HL-60 (cell line): ENCODE data around the gene ARHGAP33.

Source experiments
- POLR2AphosphoS5 ChIP-seq: IDR thresholded peaks from 2 replicates; pipeline ENCODE4 v1.6.1; 2012; ENCODE audit warnings: low read depth
- TF ChIP-seq, protein P1 (sequence below): IDR thresholded peaks from 2 replicates; pipeline ENCODE4 v1.6.1; 2012; ENCODE audit warnings: low read depth; ENCODE audit not compliant: insufficient replicate concordance
- TF ChIP-seq, protein P2 (sequence below): IDR thresholded peaks from one replicate; pipeline ENCODE4 v1.5.1; 2011; ENCODE audit warnings: low read length, control low read depth, inconsistent platforms; ENCODE audit not compliant: insufficient read depth

DNA sequence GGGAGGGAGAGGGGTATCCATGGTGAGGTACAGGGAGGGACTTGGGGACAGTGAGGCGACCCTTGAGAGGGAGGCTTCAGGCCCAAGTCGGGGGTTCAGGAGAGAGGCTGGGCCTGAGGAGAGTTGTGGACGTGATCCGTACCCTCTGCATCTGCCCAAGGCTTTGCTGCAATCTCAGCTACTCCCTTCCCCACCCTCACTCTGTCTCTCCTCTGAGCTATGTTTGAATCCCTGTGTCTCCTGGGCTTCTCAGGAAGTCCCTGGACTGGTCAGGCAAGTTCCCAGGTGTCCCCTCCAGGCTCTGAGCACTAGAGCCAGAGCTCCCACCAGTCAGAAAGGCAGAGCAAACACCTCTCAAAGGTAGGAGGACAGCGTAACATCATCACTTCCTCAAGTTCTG, 25.2 kb upstream of the ARHGAP33 start:
- TF ChIP-seq, protein P1, sequence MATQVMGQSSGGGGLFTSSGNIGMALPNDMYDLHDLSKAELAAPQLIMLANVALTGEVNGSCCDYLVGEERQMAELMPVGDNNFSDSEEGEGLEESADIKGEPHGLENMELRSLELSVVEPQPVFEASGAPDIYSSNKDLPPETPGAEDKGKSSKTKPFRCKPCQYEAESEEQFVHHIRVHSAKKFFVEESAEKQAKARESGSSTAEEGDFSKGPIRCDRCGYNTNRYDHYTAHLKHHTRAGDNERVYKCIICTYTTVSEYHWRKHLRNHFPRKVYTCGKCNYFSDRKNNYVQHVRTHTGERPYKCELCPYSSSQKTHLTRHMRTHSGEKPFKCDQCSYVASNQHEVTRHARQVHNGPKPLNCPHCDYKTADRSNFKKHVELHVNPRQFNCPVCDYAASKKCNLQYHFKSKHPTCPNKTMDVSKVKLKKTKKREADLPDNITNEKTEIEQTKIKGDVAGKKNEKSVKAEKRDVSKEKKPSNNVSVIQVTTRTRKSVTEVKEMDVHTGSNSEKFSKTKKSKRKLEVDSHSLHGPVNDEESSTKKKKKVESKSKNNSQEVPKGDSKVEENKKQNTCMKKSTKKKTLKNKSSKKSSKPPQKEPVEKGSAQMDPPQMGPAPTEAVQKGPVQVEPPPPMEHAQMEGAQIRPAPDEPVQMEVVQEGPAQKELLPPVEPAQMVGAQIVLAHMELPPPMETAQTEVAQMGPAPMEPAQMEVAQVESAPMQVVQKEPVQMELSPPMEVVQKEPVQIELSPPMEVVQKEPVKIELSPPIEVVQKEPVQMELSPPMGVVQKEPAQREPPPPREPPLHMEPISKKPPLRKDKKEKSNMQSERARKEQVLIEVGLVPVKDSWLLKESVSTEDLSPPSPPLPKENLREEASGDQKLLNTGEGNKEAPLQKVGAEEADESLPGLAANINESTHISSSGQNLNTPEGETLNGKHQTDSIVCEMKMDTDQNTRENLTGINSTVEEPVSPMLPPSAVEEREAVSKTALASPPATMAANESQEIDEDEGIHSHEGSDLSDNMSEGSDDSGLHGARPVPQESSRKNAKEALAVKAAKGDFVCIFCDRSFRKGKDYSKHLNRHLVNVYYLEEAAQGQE, result no peak
- TF ChIP-seq, protein P2, sequence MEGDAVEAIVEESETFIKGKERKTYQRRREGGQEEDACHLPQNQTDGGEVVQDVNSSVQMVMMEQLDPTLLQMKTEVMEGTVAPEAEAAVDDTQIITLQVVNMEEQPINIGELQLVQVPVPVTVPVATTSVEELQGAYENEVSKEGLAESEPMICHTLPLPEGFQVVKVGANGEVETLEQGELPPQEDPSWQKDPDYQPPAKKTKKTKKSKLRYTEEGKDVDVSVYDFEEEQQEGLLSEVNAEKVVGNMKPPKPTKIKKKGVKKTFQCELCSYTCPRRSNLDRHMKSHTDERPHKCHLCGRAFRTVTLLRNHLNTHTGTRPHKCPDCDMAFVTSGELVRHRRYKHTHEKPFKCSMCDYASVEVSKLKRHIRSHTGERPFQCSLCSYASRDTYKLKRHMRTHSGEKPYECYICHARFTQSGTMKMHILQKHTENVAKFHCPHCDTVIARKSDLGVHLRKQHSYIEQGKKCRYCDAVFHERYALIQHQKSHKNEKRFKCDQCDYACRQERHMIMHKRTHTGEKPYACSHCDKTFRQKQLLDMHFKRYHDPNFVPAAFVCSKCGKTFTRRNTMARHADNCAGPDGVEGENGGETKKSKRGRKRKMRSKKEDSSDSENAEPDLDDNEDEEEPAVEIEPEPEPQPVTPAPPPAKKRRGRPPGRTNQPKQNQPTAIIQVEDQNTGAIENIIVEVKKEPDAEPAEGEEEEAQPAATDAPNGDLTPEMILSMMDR, result no peak
- TF ChIP-seq POLR2AphosphoS5, result no peak
